DND-41 (cell line): ENCODE measurements around the gene PAFAH1B1.

Source experiments
- EZH2 ChIP-seq: IDR thresholded peaks from 3 replicates; pipeline ENCODE4 v1.6.1; 2012; ENCODE audit warnings: borderline replicate concordance, low read depth, mild to moderate bottlenecking, moderate library complexity, low read length, inconsistent platforms; ENCODE audit not compliant: severe bottlenecking
- TF ChIP-seq, protein P1 (sequence below): IDR thresholded peaks from 2 replicates; pipeline ENCODE4 v1.5.1; 2012; ENCODE audit warnings: borderline replicate concordance, low read length, moderate library complexity, mild to moderate bottlenecking; ENCODE audit not compliant: poor library complexity, severe bottlenecking; ENCODE audit errors: extremely low read depth

DNA sequence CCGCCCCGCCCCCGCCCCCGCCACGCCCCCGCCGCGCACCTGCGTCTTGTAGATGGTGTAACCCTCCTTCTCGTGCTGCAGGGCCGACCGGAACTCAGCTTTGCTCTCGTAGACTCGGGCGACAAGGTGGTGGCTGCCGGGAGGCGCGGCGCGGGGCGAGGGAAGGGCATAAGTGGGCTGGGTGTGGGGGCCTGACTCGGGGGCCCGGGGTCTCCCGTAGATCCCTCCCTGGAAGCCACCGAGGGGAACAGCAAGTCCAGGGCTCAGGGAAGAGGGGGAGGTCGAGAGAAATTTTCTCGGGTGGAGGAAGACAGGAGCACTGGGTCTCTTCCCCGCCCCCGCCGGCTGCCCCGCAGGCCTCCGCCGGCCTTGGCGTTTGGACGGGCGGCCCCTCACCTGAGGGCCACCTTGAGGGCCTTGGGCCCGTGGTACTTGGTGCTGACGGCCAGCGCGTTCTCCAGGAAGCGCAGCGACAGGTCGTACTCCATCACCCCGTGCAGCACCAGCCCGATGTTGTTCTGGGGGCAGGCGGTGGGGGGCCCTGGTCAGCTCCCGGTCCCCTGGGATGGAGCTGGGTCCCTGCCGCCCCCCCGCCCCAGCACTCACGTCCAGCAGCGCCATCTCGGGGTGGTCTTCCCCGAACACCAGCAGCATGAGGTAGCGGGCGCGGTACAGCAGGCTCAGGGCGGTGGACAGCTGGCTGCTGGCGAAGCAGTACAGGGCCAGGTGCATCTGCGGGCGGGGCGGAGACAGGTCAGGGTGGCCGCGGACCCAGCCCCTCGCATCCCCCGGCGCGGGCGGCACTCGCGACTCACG, 98.7 kb downstream of the PAFAH1B1 start:
- TF ChIP-seq, protein P1, sequence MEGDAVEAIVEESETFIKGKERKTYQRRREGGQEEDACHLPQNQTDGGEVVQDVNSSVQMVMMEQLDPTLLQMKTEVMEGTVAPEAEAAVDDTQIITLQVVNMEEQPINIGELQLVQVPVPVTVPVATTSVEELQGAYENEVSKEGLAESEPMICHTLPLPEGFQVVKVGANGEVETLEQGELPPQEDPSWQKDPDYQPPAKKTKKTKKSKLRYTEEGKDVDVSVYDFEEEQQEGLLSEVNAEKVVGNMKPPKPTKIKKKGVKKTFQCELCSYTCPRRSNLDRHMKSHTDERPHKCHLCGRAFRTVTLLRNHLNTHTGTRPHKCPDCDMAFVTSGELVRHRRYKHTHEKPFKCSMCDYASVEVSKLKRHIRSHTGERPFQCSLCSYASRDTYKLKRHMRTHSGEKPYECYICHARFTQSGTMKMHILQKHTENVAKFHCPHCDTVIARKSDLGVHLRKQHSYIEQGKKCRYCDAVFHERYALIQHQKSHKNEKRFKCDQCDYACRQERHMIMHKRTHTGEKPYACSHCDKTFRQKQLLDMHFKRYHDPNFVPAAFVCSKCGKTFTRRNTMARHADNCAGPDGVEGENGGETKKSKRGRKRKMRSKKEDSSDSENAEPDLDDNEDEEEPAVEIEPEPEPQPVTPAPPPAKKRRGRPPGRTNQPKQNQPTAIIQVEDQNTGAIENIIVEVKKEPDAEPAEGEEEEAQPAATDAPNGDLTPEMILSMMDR, result no peak
- TF ChIP-seq EZH2, result no peak
